Ovary (tissue), 9 donors: ENCODE data around the gene HDGFL1. TPM values are rescaled to one million over a fixed set of nuclear protein-coding genes. Genes with fewer than 3 reads are reported as not detected.

ENCODE experiments used
- DNase-seq, 5 donors: peaks; one replicate each; pipeline ENCODE4 v3.0.0-alpha.2; 2019 to 2020
- H3K27ac ChIP-seq, 2 donors: fragments of 200-600 bp; one replicate each; pipeline versions ENCODE4 v1.5.1 to v1.8.0; 2019 to 2022
- H3K27me3 ChIP-seq: fragments of 200-600 bp; one replicate; pipeline ENCODE4 v1.8.0; 2022
- H3K36me3 ChIP-seq: fragments of 200-600 bp; sonication (generic); one replicate; pipeline ENCODE4 v1.5.1; 2019
- H3K4me1 ChIP-seq: one replicate; pipeline ENCODE4 v1.8.1; 2013; ENCODE audit warnings: mild to moderate bottlenecking, moderate library complexity; ENCODE audit not compliant: insufficient read depth
- H3K4me3 ChIP-seq: fragments of 200-600 bp; sonication (generic); one replicate; pipeline ENCODE4 v1.5.1; 2017
- H3K9me3 ChIP-seq, 2 donors: fragments of 200-600 bp in 1 of 2; sonication (generic) in 1 of 2; one replicate each; pipeline versions ENCODE4 v1.5.1 to v1.8.1; 2013 to 2019; ENCODE audit warnings: mild to moderate bottlenecking in 1 of 2, moderate library complexity in 1 of 2
- EP300 ChIP-seq: sonication (generic); formaldehyde crosslinking; IDR thresholded peaks from one replicate; pipeline ENCODE4 v1.6.1; 2017; ENCODE audit warnings: antibody characterized with exemption
- POLR2A ChIP-seq: fragments of 450-650 bp; IDR thresholded peaks from one replicate; pipeline ENCODE4 v1.6.1; 2017; ENCODE audit warnings: antibody characterized with exemption, mild to moderate bottlenecking, moderate library complexity
- WGBS, 3 donors: extraction: QIAGEN DNeasy Blood & Tissue Kit in 1 of 3; methylation state at CpG; one replicate each; pipeline versions ENCODE4 v1.1.5 to v1.1.7; 2013 to 2017; 5-methylcytosine and 5-hydroxymethylcytosine counted together
- intact Hi-C, 4 donors: fragments of 100-400 bp; cut with DNase I; formaldehyde crosslinking; loops; one replicate each; pipeline versions ENCODE4 v1.11.0 to v1.15.1; 2022 to 2023
- polyA plus RNA-seq, 2 donors: library from polyadenylated mRNA; stranded (reverse); fragments of 200-250 nt in 1 of 2; fragments of 350-450 nt in 1 of 2; fragmentation: Illumina TruSeq in 1 of 2; extraction: RNeasy Lipid Tissue Mini Kit (QIAGEN cat#74804) in 1 of 2; gene quantifications; one replicate each; pipeline ENCODE4 v1.2.3, GENCODE V29; 2013 to 2014
- total RNA-seq, 7 donors: library from RNA; depleted of rRNA in 2 of 7; stranded (reverse); fragments of >200 nt in 2 of 7; fragmentation: NEBNext Ultra II Directional in 3 of 7; extraction: Animal tissue kit (Norgen Biotek cat#: 25700) in 3 of 7; gene quantifications; one replicate each; pipeline versions ENCODE4 v1.1.0 to v1.2.4, GENCODE V29; 2016 to 2023
- TF ChIP-seq, protein P1 (sequence below), 3 donors: fragments of 450-650 bp in 2 of 3; fragments of 200-600 bp in 1 of 3; IDR thresholded peaks; one replicate each; pipeline versions ENCODE4 v1.5.1 to v1.8.0; 2016 to 2022; ENCODE audit warnings: antibody characterized with exemption in 3 of 3, mild to moderate bottlenecking in 1 of 3
- donor health status: DM: no; HTN: no; CAD: no; lungs with moderate emphysema.
- donor health status: DM: no; HTN: no; CAD: no.
- donor health status: Bipolar disorder and iron deficiency.
- donor health status: DM: yes; HTN: yes; CAD: no.
- donor health status: DM: no; HTN: no; CAD: no.
- donor health status: DM: yes; HTN: yes; CAD: no.

The HDGFL1 gene
- total and polyA plus RNA-seq, 9 donors: 0.10 TPM; not detected in 8

DNA sequence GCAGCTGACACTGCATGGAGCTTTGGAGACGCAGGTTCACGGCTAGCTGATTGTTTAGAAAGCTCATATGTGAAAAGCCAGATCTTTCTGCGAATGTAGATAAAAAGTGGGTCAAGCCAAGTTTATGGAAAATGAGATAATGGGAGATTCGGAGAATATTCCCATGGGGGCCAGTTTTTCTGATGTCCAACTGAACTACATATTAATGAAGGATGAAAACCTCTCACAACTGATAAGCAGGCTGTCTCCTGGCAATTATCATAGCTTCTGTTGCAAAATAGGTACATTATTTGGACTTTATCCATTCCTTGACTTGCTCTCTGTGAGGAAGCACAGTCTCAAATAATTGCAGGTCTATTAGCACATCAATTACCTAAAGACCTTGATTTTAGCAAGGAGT lies 21.1 kb downstream of the HDGFL1 start:
- H3K4me1 ChIP-seq: peaks cover 1% of the 10 kb centered on the region
- H3K27me3 ChIP-seq: no peaks in the 10 kb centered on the region
- H3K36me3 ChIP-seq: no peaks in the 10 kb centered on the region
- 11 to 18% (median 12%) methylated on average over 4 of the region's 4 CpGs for WGBS, 3 donors
- no peak for DNase-seq
- H3K27ac ChIP-seq: no peak overlapping the region
- no peak overlapping the region for H3K4me3 ChIP-seq
- H3K9me3 ChIP-seq: no peaks in the 10 kb centered on the region
- TF ChIP-seq EP300 (no peak), POLR2A (no peak)
- TF ChIP-seq, protein P1, sequence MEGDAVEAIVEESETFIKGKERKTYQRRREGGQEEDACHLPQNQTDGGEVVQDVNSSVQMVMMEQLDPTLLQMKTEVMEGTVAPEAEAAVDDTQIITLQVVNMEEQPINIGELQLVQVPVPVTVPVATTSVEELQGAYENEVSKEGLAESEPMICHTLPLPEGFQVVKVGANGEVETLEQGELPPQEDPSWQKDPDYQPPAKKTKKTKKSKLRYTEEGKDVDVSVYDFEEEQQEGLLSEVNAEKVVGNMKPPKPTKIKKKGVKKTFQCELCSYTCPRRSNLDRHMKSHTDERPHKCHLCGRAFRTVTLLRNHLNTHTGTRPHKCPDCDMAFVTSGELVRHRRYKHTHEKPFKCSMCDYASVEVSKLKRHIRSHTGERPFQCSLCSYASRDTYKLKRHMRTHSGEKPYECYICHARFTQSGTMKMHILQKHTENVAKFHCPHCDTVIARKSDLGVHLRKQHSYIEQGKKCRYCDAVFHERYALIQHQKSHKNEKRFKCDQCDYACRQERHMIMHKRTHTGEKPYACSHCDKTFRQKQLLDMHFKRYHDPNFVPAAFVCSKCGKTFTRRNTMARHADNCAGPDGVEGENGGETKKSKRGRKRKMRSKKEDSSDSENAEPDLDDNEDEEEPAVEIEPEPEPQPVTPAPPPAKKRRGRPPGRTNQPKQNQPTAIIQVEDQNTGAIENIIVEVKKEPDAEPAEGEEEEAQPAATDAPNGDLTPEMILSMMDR (IDR thresholded peaks at IDR 0.05): no peak
- intact Hi-C loops: no loop called here

DNA sequence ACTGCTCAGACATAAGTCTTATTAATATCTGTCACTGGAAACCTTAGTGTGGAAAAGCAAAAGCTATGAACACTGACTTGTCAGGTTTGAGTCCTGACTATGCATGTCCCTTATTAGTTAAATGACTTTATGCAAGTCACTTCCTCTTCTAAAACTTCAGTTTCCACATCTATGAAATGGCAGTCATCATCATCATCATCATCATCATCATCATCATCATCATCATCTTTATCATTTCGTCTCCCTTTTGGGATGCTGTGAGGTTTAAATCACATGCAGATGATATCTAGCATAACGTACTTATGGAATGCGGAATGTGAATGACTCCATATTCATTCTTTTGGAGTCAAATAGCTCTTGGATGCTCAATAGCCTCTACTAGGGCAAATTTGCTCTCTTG lies 24.5 kb downstream of the HDGFL1 start:
- Histone ChIP-seq H3K36me3 (no peaks in the 10 kb centered on the region), H3K9me3 (no peaks in the 10 kb centered on the region), H3K27me3 (no peaks in the 10 kb centered on the region), H3K4me3 (no peak overlapping the region), H3K4me1 (no peaks in the 10 kb centered on the region), H3K27ac (no peak overlapping the region)
- DNase-seq: no peak
- WGBS, 3 donors: 76 to 96% (median 95%) methylated on average over 3 of the region's 3 CpGs
- TF ChIP-seq POLR2A (no peak), EP300 (no peak)
- TF ChIP-seq, protein P1 (IDR thresholded peaks at IDR 0.05): no peak
- intact Hi-C loops: no loop called here

DNA sequence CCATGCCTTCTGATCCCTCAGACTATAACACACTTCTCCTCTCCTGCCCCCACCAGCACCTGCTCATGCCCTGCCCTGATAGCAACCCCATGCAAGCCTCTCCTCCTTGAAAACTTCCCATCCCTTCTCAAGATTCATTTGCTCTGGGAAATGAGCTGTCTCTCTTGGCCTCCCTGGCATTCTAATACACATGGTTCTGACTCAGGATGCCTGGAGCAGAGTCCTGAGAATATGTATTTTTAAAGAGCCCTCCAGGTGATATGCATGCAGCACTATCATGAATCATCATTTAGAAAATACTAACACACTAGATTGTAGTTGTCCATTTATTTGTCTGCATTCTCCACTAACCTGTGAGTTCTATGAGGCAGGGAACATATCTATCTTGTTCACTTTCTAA lies 26.6 kb downstream of the HDGFL1 start:
- DNase-seq: no peak
- intact Hi-C loops: no loop called here
- H3K4me1 ChIP-seq: no peaks in the 10 kb centered on the region
- no peaks in the 10 kb centered on the region for H3K9me3 ChIP-seq
- H3K36me3 ChIP-seq: no peaks in the 10 kb centered on the region
- no peak overlapping the region for H3K4me3 ChIP-seq
- H3K27me3 ChIP-seq: no peaks in the 10 kb centered on the region
- TF ChIP-seq, protein P1 (IDR thresholded peaks at IDR 0.05): no peak
- TF ChIP-seq EP300: no peak
- no peak for TF ChIP-seq POLR2A
- H3K27ac ChIP-seq: no peak overlapping the region

DNA sequence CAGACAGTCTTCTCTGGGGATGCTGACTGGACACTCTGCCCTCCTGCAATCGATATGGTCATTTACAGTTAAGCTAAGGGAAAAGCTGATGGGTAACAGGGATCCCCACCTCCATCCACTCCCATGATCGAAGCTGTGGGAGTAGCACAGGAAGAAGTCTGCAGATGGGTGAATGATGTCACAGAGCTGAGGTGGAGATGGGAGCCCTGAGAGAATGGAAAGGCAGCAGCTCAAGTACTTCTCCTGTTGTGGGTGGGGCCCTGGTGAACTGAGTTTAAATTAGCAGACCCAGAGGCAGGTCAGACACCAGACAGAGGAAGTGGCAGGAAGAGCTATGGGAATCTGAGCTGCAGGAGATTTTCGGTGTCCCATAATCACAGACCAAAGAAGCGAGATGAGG lies 29.0 kb downstream of the HDGFL1 start:
- Histone ChIP-seq H3K4me3 (no peak overlapping the region), H3K4me1 (no peaks in the 10 kb centered on the region), H3K27ac (no peak overlapping the region), H3K27me3 (no peaks in the 10 kb centered on the region), H3K36me3 (no peaks in the 10 kb centered on the region), H3K9me3 (no peaks in the 10 kb centered on the region)
- DNase-seq: no peak
- intact Hi-C loops: no loop called here
- TF ChIP-seq POLR2A: no peak
- TF ChIP-seq EP300: no peak
- TF ChIP-seq, protein P1 (IDR thresholded peaks at IDR 0.05): no peak
- 79 to 87% (median 82%) methylated on average over 4 of the region's 4 CpGs for WGBS, 3 donors

DNA sequence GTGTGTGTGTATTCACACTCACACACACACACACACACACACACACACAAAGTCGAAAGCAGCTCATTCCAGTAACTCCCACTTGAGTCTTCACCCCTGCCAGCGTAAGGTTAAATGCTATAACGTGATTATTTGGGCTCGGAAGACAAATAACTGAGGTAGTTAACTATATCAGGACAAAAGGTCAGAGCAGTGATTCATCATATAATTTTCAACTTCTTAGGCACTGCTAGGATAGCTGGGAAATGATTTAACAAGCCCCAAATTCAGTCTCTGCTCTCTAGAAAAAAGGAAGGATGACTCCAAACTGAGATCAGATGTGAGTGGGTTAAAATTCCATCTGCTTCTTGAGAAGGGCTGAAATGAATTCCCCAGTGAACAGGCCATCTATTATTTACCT lies 30.7 kb downstream of the HDGFL1 start:
- no peak overlapping the region for H3K4me3 ChIP-seq
- no peak overlapping the region for H3K27ac ChIP-seq
- no peaks in the 10 kb centered on the region for H3K36me3 ChIP-seq
- no peaks in the 10 kb centered on the region for H3K9me3 ChIP-seq
- TF ChIP-seq, protein P1 (IDR thresholded peaks at IDR 0.05): no peak
- TF ChIP-seq POLR2A (no peak), EP300 (no peak)
- intact Hi-C loops: no loop called here
- no peaks in the 10 kb centered on the region for H3K27me3 ChIP-seq
- no peak for DNase-seq
- no peaks in the 10 kb centered on the region for H3K4me1 ChIP-seq
- 49 to 72% (median 69%) methylated on average over 4 of the region's 4 CpGs for WGBS, 3 donors
